ENCODE measurements around the gene SH3GLB2. TPM values are rescaled to one million over a fixed set of nuclear protein-coding genes. Genes with fewer than 3 reads are reported as not detected.

Gene SH3GLB2
- total and polyA plus RNA-seq, 2 donors (not counting 1 experiment from before 2014, with no cell fraction given), result 27.3 to 42.3 TPM

DNA sequence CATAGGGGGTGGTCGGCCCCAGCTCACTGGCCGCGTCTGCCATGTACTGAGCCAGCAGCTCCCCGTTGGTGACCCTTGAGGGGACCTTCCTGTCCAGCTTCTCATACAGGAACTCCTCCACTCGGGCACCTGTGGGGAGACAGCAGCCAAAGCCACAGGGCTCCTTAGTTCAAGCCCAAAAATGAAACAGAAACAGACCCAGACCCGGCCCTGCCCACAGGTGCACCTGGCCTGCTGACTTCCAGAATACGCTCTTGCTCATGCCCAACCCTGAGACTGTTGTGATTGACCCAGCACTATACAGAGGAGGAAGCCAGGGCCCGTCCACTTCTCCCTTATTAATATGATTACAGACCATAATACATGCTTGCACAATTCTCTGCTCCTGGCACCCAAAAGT, 7.0 kb downstream of the SH3GLB2 start:
- DNase-seq (ENCODE audit: low read depth in 2 of 2), result no peak
- peaks cover 7% of the 10 kb centered on the region for H3K4me1 ChIP-seq (ENCODE audit: control insufficient read depth, extremely low read depth, insufficient read depth, low read length)
- TF ChIP-seq EZH2 (IDR thresholded peaks at IDR 0.05; ENCODE audit: low read length, missing control alignments), result no peak
- TF ChIP-seq CTCF (conservative IDR thresholded peaks at IDR 0.05 in 1 of 2, IDR thresholded peaks at IDR 0.05 in 1 of 2; ENCODE audit: low read depth in 1 of 2, low read length in 2 of 2), result no peak
- peaks cover 4% of the 10 kb centered on the region for H3K79me2 ChIP-seq (ENCODE audit: control insufficient read depth, insufficient read depth, low read length)
- no peaks in the 10 kb centered on the region for H4K20me1 ChIP-seq (ENCODE audit: control insufficient read depth, extremely low read depth, insufficient read depth, low read length)
- H3K9me3 ChIP-seq (ENCODE audit: control insufficient read depth, insufficient read depth, low read depth, low read length), result no peaks in the 10 kb centered on the region
- no peak overlapping the region for H3K27ac ChIP-seq (ENCODE audit: insufficient read depth, low read length)
- H3K4me3 ChIP-seq (replicated peaks in 1 of 4; ENCODE audit: control extremely low read depth in 1 of 4, insufficient read depth in 1 of 4, low read depth in 3 of 4, low read length in 4 of 4), result no peak overlapping the region
- no peaks in the 10 kb centered on the region for H3K27me3 ChIP-seq (ENCODE audit: control insufficient read depth, insufficient read depth, low read length)
- no peak overlapping the region for H3K9ac ChIP-seq (ENCODE audit: insufficient read depth, low read length)
- no peaks in the 10 kb centered on the region for H3K36me3 ChIP-seq (ENCODE audit: control insufficient read depth, insufficient read depth, low read length)
- H3K4me2 ChIP-seq (ENCODE audit: extremely low read depth, insufficient read depth, low read length), result no peak overlapping the region
- no peak overlapping the region for H2AFZ ChIP-seq (ENCODE audit: low read length)

DNA sequence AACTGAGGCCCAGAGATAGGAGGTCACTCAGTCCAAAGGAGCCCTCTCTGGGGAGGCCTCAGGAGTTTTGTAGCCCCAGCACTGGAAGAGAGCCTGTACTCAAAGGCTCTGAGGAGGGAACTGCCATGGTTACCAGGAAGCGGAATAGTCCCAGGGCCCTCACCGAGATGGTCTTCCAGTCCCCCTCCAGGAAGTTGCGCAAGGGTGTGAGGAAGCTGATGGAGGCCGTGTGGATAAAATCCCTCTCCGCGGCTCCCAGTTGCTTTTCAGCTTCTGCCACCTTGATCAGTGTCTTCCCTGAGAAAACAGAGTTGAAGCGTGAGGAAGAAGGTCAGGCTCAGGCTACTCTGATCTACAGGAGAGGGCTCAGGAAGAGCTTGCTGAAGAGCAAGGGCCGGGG, 13.5 kb downstream of the SH3GLB2 start:
- no peak overlapping the region for H3K27ac ChIP-seq (ENCODE audit: insufficient read depth, low read length)
- H3K4me3 ChIP-seq (replicated peaks in 1 of 4; ENCODE audit: control extremely low read depth in 1 of 4, insufficient read depth in 1 of 4, low read depth in 3 of 4, low read length in 4 of 4), result no peak overlapping the region
- H4K20me1 ChIP-seq (ENCODE audit: control insufficient read depth, extremely low read depth, insufficient read depth, low read length), result no peaks in the 10 kb centered on the region
- H3K27me3 ChIP-seq (ENCODE audit: control insufficient read depth, insufficient read depth, low read length), result no peaks in the 10 kb centered on the region
- no peak overlapping the region for H3K9ac ChIP-seq (ENCODE audit: insufficient read depth, low read length)
- no peaks in the 10 kb centered on the region for H3K4me1 ChIP-seq (ENCODE audit: control insufficient read depth, extremely low read depth, insufficient read depth, low read length)
- no peaks in the 10 kb centered on the region for H3K9me3 ChIP-seq (ENCODE audit: control insufficient read depth, insufficient read depth, low read depth, low read length)
- no peak overlapping the region for H3K4me2 ChIP-seq (ENCODE audit: extremely low read depth, insufficient read depth, low read length)
- peaks cover 6% of the 10 kb centered on the region for H3K36me3 ChIP-seq (ENCODE audit: control insufficient read depth, insufficient read depth, low read length)
- no peak for DNase-seq (ENCODE audit: low read depth in 2 of 2)
- H2AFZ ChIP-seq (ENCODE audit: low read length), result no peak overlapping the region
- no peak for TF ChIP-seq EZH2 (IDR thresholded peaks at IDR 0.05; ENCODE audit: low read length, missing control alignments)
- no peak for TF ChIP-seq CTCF (conservative IDR thresholded peaks at IDR 0.05 in 1 of 2, IDR thresholded peaks at IDR 0.05 in 1 of 2; ENCODE audit: low read depth in 1 of 2, low read length in 2 of 2)
- H3K79me2 ChIP-seq (ENCODE audit: control insufficient read depth, insufficient read depth, low read length), result no peaks in the 10 kb centered on the region

DNA sequence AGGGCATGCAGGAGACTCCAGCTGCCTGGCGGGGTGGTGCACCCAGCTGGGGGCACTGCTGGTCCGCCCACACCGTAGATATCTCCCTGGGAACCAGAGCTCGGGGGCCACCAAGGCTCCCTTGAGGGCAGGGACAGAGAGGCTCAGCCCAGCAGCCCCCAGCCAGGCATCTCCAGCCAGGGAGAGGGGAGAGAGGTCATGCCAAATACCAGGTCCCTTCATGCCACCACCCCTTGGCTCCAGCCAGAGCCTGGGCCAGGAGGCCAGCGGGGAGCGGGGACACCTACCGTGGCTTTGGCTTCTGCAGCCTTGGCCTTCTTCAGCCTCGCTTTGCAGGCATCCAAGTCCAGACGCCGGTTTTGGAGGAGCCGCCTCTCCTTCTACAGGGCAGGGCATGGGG, 14.0 kb downstream of the SH3GLB2 start:
- Histone ChIP-seq H3K4me3 (replicated peaks in 1 of 4; ENCODE audit: control extremely low read depth in 1 of 4, insufficient read depth in 1 of 4, low read depth in 3 of 4, low read length in 4 of 4) (no peak overlapping the region), H3K4me2 (ENCODE audit: extremely low read depth, insufficient read depth, low read length) (no peak overlapping the region), H3K9ac (ENCODE audit: insufficient read depth, low read length) (no peak overlapping the region), H4K20me1 (ENCODE audit: control insufficient read depth, extremely low read depth, insufficient read depth, low read length) (no peaks in the 10 kb centered on the region), H3K4me1 (ENCODE audit: control insufficient read depth, extremely low read depth, insufficient read depth, low read length) (no peaks in the 10 kb centered on the region), H2AFZ (ENCODE audit: low read length) (no peak overlapping the region), H3K27me3 (ENCODE audit: control insufficient read depth, insufficient read depth, low read length) (no peaks in the 10 kb centered on the region), H3K9me3 (ENCODE audit: control insufficient read depth, insufficient read depth, low read depth, low read length) (no peaks in the 10 kb centered on the region), H3K36me3 (ENCODE audit: control insufficient read depth, insufficient read depth, low read length) (peaks cover 6% of the 10 kb centered on the region), H3K79me2 (ENCODE audit: control insufficient read depth, insufficient read depth, low read length) (no peaks in the 10 kb centered on the region), H3K27ac (ENCODE audit: insufficient read depth, low read length) (no peak overlapping the region)
- no peak for DNase-seq (ENCODE audit: low read depth in 2 of 2)
- TF ChIP-seq EZH2 (IDR thresholded peaks at IDR 0.05; ENCODE audit: low read length, missing control alignments), result no peak
- no peak for TF ChIP-seq CTCF (conservative IDR thresholded peaks at IDR 0.05 in 1 of 2, IDR thresholded peaks at IDR 0.05 in 1 of 2; ENCODE audit: low read depth in 1 of 2, low read length in 2 of 2)
